H9 (cell line): ENCODE data around the gene PHC3. TPM values are rescaled to one million over a fixed set of nuclear protein-coding genes. Genes with fewer than 3 reads are reported as not detected.

ENCODE experiments used
- DNase-seq: peaks from one replicate; pipeline ENCODE4 v3.0.0-alpha.2; 2017
- H2AFZ ChIP-seq: one replicate; pipeline ENCODE4 v1.6.1; 2013; ENCODE audit warnings: mild to moderate bottlenecking, low read length, control low read depth, moderate library complexity
- H2AK5ac ChIP-seq: 2 replicates; pipeline ENCODE4 v1.6.1; 2013; ENCODE audit warnings: low read length, control low read depth, mixed read lengths; ENCODE audit not compliant: insufficient read length
- H2BK120ac ChIP-seq: one replicate; pipeline ENCODE4 v1.6.1; 2013; ENCODE audit warnings: low read depth, mild to moderate bottlenecking, low read length, control low read depth, inconsistent platforms; ENCODE audit not compliant: poor library complexity, severe bottlenecking
- H2BK12ac ChIP-seq: 2 replicates; pipeline ENCODE4 v1.6.1; 2013; ENCODE audit warnings: low read length, control low read depth, mixed read lengths, low read depth; ENCODE audit not compliant: insufficient read length
- H2BK15ac ChIP-seq: 2 replicates; pipeline ENCODE4 v1.6.1; 2013; ENCODE audit warnings: low read depth, low read length, control low read depth
- H2BK20ac ChIP-seq: one replicate; pipeline ENCODE4 v1.6.1; 2013; ENCODE audit warnings: low read depth, mild to moderate bottlenecking, low read length, control low read depth, inconsistent platforms; ENCODE audit not compliant: poor library complexity, severe bottlenecking
- H2BK5ac ChIP-seq: 2 replicates; pipeline ENCODE4 v1.6.1; 2013; ENCODE audit warnings: low read length, control low read depth, mixed read lengths; ENCODE audit not compliant: insufficient read length
- H3K14ac ChIP-seq: 2 replicates; pipeline ENCODE4 v1.6.1; 2013; ENCODE audit warnings: low read length, control low read depth; ENCODE audit not compliant: insufficient read depth
- H3K18ac ChIP-seq: 2 replicates; pipeline ENCODE4 v1.6.1; 2013; ENCODE audit warnings: low read depth, mild to moderate bottlenecking, mixed read lengths, low read length, control low read depth; ENCODE audit not compliant: insufficient read length
- H3K23ac ChIP-seq: 2 replicates; pipeline ENCODE4 v1.6.1; 2013; ENCODE audit warnings: low read length, control low read depth, mixed read lengths, low read depth; ENCODE audit not compliant: insufficient read length
- H3K23me2 ChIP-seq: 2 replicates; pipeline ENCODE4 v1.6.1; 2013; ENCODE audit warnings: low read depth, mild to moderate bottlenecking, mixed read lengths, low read length, control low read depth; ENCODE audit not compliant: insufficient read length, poor library complexity, severe bottlenecking
- H3K27ac ChIP-seq: 2 replicates; pipeline ENCODE4 v1.5.1; 2013; ENCODE audit warnings: low read length, control low read depth, mixed read lengths, low read depth; ENCODE audit not compliant: insufficient read length
- H3K27me3 ChIP-seq: 2 replicates; pipeline ENCODE4 v1.6.1; 2013; ENCODE audit warnings: low read length, control low read depth, inconsistent platforms; ENCODE audit not compliant: insufficient read depth
- H3K4ac ChIP-seq: 2 replicates; pipeline ENCODE4 v1.6.1; 2013; ENCODE audit warnings: low read depth, mild to moderate bottlenecking, control low read depth, inconsistent platforms, low read length, moderate library complexity
- H3K4me1 ChIP-seq: 2 replicates; pipeline ENCODE4 v1.6.1; 2013; ENCODE audit warnings: low read length, control low read depth, inconsistent platforms; ENCODE audit not compliant: insufficient read depth
- H3K4me2 ChIP-seq: 2 replicates; pipeline ENCODE4 v1.6.1; 2013; ENCODE audit warnings: low read length, control low read depth, mixed read lengths; ENCODE audit not compliant: insufficient read length, insufficient read depth
- H3K56ac ChIP-seq: 2 replicates; pipeline ENCODE4 v1.6.1; 2013; ENCODE audit warnings: low read depth, mild to moderate bottlenecking, mixed read lengths, low read length, control low read depth; ENCODE audit not compliant: insufficient read length
- H3K79me1 ChIP-seq: 2 replicates; pipeline ENCODE4 v1.6.1; 2013; ENCODE audit warnings: low read depth, mild to moderate bottlenecking, moderate library complexity, low read length, control low read depth, inconsistent platforms; ENCODE audit not compliant: insufficient read depth, poor library complexity, severe bottlenecking
- H3K79me2 ChIP-seq: 2 replicates; pipeline ENCODE4 v1.6.1; 2013; ENCODE audit warnings: low read length, control low read depth, inconsistent platforms; ENCODE audit not compliant: insufficient read depth
- H3K9ac ChIP-seq: 2 replicates; pipeline ENCODE4 v1.6.1; 2013; ENCODE audit warnings: low read length, control low read depth, mixed read lengths; ENCODE audit not compliant: insufficient read length; ENCODE audit errors: extremely low read depth
- H3K9me3 ChIP-seq: one replicate; pipeline ENCODE4 v1.6.1; 2013; ENCODE audit warnings: low read depth, low read length, inconsistent platforms; ENCODE audit not compliant: control insufficient read depth
- H3T11ph ChIP-seq: one replicate; pipeline ENCODE4 v1.6.1; 2013; ENCODE audit warnings: mild to moderate bottlenecking, low read length, control low read depth, inconsistent platforms
- H4K20me1 ChIP-seq: one replicate; pipeline ENCODE4 v1.6.1; 2013; ENCODE audit not compliant: control insufficient read depth, insufficient read length, insufficient read depth
- H4K5ac ChIP-seq: 2 replicates; pipeline ENCODE4 v1.6.1; 2013; ENCODE audit warnings: low read depth, mild to moderate bottlenecking, mixed read lengths, low read length, control low read depth; ENCODE audit not compliant: insufficient read length
- H4K8ac ChIP-seq: replicated peaks from 2 replicates; pipeline ENCODE4 v1.6.1; 2013; ENCODE audit warnings: low read length, control low read depth, mixed read lengths, low read depth; ENCODE audit not compliant: insufficient read length
- H4K91ac ChIP-seq: 2 replicates; pipeline ENCODE4 v1.6.1; 2013; ENCODE audit warnings: low read depth, mild to moderate bottlenecking, moderate library complexity, mixed read lengths, low read length, control low read depth; ENCODE audit not compliant: insufficient read length
- H3K27ac Mint-ChIP-seq, 3 experiments: 2 replicates in 2 of 3; 3 replicates in 1 of 3; pipeline ENCODE4 v1.8.0; 2020 to 2021; ENCODE audit warnings: mixed read lengths in 3 of 3, mild to moderate bottlenecking in 1 of 3, moderate library complexity in 1 of 3
- H3K27me3 Mint-ChIP-seq: 2 replicates; pipeline ENCODE4 v1.8.0; 2021; ENCODE audit warnings: low read depth, mild to moderate bottlenecking, moderate library complexity, mixed read lengths
- H3K36me3 Mint-ChIP-seq, 3 experiments: 2 replicates in 2 of 3; 3 replicates in 1 of 3; pipeline ENCODE4 v1.8.0; 2020 to 2021; ENCODE audit warnings: low read depth in 3 of 3, mixed read lengths in 3 of 3; ENCODE audit not compliant: insufficient read depth in 1 of 3
- H3K4me1 Mint-ChIP-seq, 2 experiments: 2 replicates each; pipeline ENCODE4 v1.8.0; 2020; ENCODE audit warnings: mixed read lengths in 2 of 2
- H3K4me3 Mint-ChIP-seq, 2 experiments: 2 replicates in 1 of 2; 3 replicates in 1 of 2; pipeline ENCODE4 v1.8.0; 2020 to 2021; ENCODE audit warnings: mild to moderate bottlenecking in 2 of 2, mixed read lengths in 2 of 2, moderate library complexity in 1 of 2
- H3K9me3 Mint-ChIP-seq, 2 experiments: 2 replicates in 1 of 2; 3 replicates in 1 of 2; pipeline ENCODE4 v1.8.0; 2020; ENCODE audit warnings: mild to moderate bottlenecking in 2 of 2, mixed read lengths in 2 of 2, moderate library complexity in 1 of 2
- WGBS: extraction: QIAGEN DNeasy Blood & Tissue Kit; methylation state at CpG from one replicate; pipeline ENCODE4 v1.1.7; 2013; ENCODE audit warnings: missing lambda C conversion rate, low lambda C conversion rate, mixed read lengths; ENCODE audit not compliant: insufficient read length; ENCODE audit errors: extremely low coverage; 5-methylcytosine and 5-hydroxymethylcytosine counted together
- total RNA-seq: library from RNA; stranded (reverse); gene quantifications from 2 replicates; pipeline ENCODE4 v1.2.1, GENCODE V29; 2021
- TF ChIP-seq, protein P1 (sequence below): fragments of 200-600 bp; sonication (generic); conservative IDR thresholded peaks from 3 replicates; pipeline ENCODE4 v1.8.0; 2021; ENCODE audit warnings: antibody characterized with exemption, mild to moderate bottlenecking

The PHC3 gene
- total RNA-seq, 1 experiment from 2014 or later = 26.4 TPM

DNA sequence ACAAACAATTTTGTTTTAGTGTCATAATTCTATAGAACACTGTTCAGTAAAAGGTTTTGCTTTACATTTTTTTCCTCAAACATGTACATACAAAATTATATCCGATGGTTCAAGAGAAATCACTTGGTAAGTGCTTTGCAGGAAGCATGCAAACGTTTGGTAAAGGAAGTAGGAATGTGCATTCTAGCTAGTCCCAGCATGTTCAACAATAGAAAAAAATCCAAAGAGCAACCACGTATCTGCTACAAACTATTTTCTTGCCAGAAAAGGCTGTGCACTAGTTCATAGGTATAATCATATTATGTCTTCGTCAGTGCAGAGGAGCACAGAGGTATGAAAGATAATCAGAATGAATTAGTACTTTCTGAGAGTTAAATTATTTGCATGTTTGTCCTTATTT, 85.8 kb downstream of the PHC3 start:
- no peak for DNase-seq
- WGBS = no CpG with 5 or more reads among the region's 4 CpGs
- Mint-ChIP-seq H3K9me3 (no peaks in the 10 kb centered on the region), H3K36me3 (peaks cover 5 to 58% (median 24%) of the 10 kb centered on the region in 3 experiments; a peak in 5 of 7 replicates), H3K27ac (no peak overlapping the region), H3K4me3 (no peak overlapping the region), H3K27me3 (no peaks in the 10 kb centered on the region), H3K4me1 (no peaks in the 10 kb centered on the region)
- Histone ChIP-seq H3K4me1 (no peaks in the 10 kb centered on the region), H3K4me2 (no peak overlapping the region), H2BK120ac (no peak overlapping the region), H4K8ac (no peak overlapping the region), H3K79me1 (no peaks in the 10 kb centered on the region), H4K5ac (no peak overlapping the region), H3T11ph (no peak overlapping the region), H3K18ac (no peak overlapping the region), H3K9ac (no peak overlapping the region), H4K20me1 (no peaks in the 10 kb centered on the region), H3K23ac (no peak overlapping the region), H3K4ac (no peak overlapping the region), H3K9me3 (no peaks in the 10 kb centered on the region), H2AFZ (no peak overlapping the region), H3K27ac (no peak overlapping the region), H3K79me2 (no peaks in the 10 kb centered on the region), H2AK5ac (no peak overlapping the region), H3K23me2 (no peaks in the 10 kb centered on the region), H3K56ac (no peak overlapping the region), H2BK5ac (no peak overlapping the region), H2BK12ac (no peak overlapping the region), H4K91ac (no peak overlapping the region), H2BK15ac (no peak overlapping the region), H3K27me3 (no peaks in the 10 kb centered on the region), H2BK20ac (no peak overlapping the region), H3K14ac (no peak overlapping the region)
- TF ChIP-seq, protein P1, sequence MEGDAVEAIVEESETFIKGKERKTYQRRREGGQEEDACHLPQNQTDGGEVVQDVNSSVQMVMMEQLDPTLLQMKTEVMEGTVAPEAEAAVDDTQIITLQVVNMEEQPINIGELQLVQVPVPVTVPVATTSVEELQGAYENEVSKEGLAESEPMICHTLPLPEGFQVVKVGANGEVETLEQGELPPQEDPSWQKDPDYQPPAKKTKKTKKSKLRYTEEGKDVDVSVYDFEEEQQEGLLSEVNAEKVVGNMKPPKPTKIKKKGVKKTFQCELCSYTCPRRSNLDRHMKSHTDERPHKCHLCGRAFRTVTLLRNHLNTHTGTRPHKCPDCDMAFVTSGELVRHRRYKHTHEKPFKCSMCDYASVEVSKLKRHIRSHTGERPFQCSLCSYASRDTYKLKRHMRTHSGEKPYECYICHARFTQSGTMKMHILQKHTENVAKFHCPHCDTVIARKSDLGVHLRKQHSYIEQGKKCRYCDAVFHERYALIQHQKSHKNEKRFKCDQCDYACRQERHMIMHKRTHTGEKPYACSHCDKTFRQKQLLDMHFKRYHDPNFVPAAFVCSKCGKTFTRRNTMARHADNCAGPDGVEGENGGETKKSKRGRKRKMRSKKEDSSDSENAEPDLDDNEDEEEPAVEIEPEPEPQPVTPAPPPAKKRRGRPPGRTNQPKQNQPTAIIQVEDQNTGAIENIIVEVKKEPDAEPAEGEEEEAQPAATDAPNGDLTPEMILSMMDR = no peak
